Gastrocnemius medialis (tissue), 4 donors: Measurements from ENCODE around the gene TSC22D3.

Experiments used
- POLR2A ChIP-seq, 2 donors: fragments of 450-650 bp; IDR thresholded peaks; one replicate each; pipeline ENCODE4 v1.6.1; 2017; ENCODE audit warnings: antibody characterized with exemption in 2 of 2, mild to moderate bottlenecking in 2 of 2, moderate library complexity in 2 of 2
- TF ChIP-seq, protein P1 (sequence below), 5 experiments: fragments of 450-650 bp in 3 of 5; fragments of 200-600 bp in 2 of 5; sonication (generic) in 2 of 5; IDR thresholded peaks in 4 of 5; conservative IDR thresholded peaks in 1 of 5; 1 replicate in 4 of 5; 2 replicates in 1 of 5; pipeline ENCODE4 v1.5.1; 2016 to 2019; ENCODE audit warnings: antibody characterized with exemption in 5 of 5, mild to moderate bottlenecking in 3 of 5, moderate library complexity in 3 of 5

DNA sequence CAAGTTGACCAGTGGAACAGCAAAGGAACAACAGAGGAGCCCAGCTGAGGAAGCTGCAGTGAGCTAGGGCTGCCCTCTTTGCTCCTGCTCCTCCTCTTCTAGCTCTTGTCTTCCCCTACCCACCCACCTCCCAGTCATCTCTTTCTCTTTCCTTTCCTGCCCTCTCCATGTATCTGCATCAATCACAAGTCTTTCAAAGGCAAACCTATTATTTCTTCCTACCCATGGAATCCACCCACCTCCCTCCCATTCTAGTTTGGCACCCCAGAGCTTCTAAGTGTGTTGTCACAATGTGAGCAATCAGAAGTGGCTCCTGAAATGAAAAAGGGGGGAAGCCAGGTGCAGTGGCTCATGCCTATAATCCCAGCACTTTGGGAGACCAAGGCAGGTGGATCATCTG lies 69.3 kb downstream of the TSC22D3 start:
- TF ChIP-seq POLR2A (IDR thresholded peaks at IDR 0.05) = no peak
- TF ChIP-seq, protein P1, sequence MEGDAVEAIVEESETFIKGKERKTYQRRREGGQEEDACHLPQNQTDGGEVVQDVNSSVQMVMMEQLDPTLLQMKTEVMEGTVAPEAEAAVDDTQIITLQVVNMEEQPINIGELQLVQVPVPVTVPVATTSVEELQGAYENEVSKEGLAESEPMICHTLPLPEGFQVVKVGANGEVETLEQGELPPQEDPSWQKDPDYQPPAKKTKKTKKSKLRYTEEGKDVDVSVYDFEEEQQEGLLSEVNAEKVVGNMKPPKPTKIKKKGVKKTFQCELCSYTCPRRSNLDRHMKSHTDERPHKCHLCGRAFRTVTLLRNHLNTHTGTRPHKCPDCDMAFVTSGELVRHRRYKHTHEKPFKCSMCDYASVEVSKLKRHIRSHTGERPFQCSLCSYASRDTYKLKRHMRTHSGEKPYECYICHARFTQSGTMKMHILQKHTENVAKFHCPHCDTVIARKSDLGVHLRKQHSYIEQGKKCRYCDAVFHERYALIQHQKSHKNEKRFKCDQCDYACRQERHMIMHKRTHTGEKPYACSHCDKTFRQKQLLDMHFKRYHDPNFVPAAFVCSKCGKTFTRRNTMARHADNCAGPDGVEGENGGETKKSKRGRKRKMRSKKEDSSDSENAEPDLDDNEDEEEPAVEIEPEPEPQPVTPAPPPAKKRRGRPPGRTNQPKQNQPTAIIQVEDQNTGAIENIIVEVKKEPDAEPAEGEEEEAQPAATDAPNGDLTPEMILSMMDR (IDR thresholded peaks at IDR 0.05 in 4 of 5, conservative IDR thresholded peaks at IDR 0.05 in 1 of 5) = no peak
